CD4-positive, alpha-beta T cell treated with Interleukin-17A for 1 hour (primary cell): ENCODE data around the gene CTBP1.

Experiments
- DNase-seq: peaks from one replicate; pipeline ENCODE4 v3.0.0-alpha.2; 2020

Gene CTBP1

DNA sequence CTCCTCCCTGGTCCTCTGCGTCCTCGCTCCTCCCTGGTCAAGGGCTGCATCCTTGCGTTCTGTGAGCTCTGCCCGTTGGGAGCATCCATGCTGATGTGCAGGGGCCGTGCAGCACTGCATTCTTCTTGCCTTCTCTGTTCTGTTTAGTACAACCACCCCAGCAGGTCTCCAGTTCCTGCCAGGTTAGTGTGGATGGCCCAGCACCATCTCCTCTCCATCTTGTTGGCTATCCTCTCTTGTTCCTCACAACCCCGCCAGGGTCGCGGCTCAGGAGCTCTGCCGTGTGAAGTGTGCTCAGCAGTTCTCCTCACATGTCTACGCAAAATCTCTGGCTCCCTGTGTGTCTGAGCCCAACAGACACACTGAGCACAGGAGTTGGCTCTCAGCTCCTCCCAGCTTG, 30.3 kb upstream of the CTBP1 start:
- no peak for DNase-seq

DNA sequence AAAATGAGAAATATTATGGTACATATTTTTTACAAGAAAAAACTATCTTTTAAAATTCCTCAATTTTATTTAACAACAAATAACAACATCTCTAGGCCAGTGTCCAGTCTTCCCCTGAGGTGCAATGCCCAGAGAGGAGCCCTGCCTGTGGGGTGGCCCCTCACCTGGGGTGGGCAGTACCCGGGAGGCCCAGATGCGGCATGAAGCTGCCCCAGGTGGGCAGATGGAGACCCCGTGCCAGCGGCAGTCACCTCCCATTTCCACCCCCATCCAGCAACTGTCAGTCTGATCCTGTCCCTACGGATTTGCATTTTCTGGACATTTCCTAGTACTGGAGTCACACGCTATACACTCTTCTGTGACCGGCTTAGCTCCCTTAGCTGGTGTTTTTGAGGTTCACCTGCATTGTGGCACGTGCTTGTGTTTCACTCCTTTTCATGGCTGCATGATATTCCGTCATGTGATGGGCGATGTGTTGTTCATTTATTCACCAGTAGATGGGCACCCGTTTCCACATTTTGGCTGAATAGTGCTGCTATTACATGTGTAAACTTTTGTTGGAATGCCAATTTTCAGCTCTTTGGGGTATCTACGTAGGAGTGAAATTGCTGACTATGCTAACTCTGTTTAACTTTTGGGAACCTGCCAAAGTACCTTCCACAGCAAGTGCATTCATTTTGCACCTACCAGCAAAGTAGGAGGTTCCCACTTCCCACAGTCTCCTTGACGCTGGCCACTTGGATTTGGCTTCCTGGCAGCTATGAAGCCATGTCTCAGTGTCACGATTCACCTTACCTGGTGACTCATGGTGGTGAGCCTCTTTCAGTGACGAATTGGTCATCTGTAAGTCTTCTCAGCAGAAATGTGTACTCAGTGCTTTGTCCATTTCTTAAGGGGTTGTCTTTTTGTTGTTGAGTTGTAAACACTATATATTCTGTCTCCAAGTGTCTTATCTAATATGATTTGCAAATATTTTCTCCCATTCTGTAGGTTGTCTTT, 29.0 kb upstream of the CTBP1 start:
- DNase-seq, result no peak

DNA sequence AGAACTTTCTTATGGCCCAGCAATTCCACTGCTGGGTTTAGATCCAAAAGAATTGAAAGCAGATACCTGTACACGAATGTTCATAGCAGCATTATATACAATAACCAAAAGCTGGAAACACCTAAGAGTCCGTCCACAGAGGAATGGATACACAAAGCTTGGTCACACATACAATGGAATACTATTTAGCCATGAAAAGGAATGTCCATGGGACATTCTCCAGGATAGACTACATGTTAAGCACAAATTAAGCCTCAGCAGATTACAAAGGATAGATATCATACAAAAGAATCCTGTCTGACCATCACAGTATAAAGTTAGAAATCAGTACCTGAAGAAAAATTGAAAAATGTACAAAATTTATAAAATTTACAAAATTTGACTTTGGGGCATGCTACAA, 28.1 kb upstream of the CTBP1 start:
- no peak for DNase-seq

DNA sequence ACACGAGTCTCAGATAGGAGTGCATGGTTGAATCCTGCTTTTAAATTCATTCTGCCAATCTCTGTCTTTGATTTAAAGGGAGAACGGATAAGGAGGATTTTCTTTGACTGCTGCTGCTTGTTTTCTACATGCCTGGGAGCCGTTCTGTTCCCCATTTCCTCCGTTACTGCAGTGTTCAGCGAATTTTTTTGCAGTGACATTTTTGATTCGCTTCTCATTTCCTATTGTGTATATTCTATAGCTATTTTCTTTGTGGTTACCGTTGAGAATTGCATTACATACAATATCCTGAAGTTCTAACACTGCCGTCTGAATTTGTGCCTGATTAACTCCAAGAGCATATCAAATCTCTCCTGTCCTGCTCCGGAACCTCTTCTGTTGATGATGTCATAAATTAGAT, 25.9 kb upstream of the CTBP1 start:
- no peak for DNase-seq

DNA sequence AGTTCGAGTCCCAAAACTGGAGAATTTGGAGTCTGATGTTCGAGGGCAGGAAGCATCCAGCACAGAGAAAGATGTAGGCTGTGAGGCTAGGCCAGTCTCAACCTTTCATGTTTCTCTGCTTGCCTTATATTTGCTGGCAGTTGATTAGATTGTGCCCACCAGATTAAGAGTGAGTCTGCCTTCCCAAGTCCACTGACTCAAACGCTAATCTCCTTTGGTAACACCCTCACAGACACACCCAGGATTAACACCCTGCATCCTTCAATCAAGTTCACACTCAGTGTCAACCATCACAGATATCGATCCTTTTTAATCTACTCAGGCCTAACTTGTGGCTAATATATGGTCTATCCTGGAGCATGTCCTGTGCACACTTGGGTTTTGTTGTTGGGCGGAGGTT, 22.8 kb upstream of the CTBP1 start:
- DNase-seq, result no peak

DNA sequence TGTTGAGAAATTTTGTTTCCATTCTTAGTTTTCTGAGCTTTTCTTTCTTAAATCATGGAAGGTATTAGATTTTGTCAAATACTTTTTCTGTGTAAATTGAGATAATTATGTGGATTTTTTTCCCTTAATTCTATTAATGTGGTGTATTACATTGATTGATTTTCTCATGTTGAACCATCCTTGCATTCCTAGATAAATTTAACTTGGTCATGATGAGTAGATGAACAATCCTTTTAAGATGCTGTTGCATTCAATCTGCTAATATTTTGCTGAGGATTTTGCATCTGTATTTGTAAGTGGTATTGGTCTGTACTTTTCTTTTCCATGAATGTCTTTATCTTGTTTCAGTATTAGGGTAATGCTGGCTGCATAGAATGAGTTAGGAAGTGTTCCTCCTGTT, 20.3 kb upstream of the CTBP1 start:
- no peak for DNase-seq

DNA sequence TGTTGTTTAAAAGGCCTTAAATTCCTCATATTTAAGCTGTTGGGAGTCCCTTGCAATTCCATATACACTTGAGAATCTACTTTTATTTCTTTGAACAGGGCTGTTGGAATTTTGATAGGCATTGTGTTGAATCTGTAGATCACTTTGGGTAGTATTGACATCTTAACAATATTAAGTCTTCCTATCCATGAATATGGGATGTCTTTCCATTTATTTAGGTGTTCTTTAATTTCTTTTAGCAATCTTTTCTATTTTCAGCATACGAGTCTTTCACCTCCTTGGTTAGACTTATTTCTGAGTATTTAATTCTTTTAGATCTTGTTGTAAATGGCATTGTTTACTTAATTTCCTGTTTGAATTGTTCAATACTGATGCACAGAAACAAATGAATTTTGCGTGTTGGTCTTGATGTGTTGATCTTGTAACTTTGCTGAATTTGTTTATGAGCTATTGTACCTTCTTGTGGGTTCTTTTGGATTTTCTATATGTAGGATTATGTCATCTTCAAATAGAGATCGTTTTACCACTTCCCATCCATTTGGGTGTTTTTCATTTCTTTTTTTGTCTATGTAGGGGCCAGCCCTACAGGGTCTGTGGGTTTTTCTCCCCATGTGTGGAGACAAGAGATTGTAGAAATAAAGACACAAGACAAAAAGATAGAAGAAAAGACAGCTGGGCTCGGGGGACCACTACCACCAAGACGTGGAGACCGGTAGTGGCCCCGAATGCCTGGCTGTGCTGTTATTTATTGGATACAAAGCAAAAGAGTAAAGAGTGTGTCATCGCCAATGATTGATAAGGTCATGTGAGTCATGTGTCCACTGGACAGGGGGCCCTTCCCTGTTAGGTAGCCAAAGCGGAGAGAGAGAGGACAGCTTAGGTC, 18.2 kb upstream of the CTBP1 start:
- no peak for DNase-seq

DNA sequence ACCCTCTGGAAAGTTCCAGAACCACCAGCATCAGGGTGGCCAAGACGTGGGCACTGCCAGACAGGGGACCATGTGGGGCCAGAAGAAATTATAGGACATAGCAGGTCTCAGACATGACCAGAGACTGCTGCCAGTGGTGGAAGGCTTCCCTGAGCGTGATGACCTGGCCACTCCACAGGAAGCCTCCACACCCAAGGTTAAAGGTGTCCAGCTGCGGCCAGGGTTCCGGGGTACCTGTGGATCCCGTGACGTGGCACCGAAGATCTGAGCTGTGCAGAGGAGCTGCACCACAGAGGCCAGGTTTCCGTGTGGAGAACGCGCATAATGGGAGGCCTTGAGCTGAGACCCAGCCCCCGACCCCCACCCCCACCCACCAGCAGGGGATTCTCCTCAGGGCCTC, 16.4 kb upstream of the CTBP1 start:
- no peak for DNase-seq

DNA sequence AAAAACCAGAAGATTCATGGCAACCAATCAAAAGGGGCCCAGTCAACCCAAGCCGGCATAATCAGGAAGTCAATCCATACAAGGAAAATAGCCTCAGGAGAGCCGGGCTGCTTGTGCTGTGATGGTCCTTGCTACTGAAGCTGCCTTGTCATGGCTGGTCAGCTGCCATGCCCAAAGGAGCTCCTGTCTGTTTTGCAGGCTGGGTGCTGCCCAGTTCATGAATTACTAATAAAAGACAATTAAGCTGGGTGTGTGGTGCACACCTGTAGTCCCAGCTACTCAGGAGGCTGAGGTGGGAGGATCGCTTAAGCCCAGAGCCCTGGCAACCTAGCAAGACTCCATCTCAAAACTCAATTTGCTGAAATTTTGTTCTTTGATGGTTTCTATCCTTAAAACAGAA, 16.0 kb upstream of the CTBP1 start:
- no peak for DNase-seq

DNA sequence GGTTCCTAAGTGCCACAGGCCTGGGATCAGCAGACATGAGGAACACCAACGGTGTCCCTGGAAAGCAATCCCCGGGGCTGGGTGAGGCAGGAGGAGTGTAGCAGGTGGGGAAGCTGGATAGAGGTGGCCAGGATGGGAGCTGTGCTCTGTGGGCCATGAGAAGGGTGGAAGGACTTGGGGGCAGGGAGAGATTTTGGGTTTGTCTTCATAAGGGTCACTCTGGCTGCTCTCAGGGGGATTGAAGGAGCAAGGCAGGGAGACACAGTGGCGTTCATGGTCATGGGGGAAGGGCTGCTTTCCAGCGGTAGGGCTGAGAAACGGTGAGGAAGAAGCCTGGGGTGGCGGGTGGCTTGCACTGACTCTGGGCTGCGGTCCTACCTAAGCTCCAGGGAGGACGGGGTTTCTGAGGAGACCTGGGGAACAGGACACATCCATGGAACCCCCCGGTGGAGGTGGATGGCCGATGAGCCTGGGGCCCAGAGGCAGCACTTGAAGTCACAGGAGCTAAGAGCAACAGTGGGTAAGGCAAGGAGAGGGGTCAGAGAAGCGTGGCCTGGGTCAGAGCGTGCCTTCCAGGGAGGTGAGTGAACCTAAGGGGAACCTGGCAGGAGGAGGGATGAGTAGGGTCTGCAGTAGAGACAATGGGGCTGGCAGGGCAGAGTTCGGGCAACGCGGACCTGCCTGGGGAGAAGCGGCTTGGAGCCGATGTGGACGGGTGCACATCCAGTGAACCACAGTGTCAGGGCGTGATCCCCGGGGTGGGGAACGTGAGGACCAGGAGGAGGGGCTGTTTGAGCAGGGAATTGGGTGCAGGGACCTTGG, 12.4 kb upstream of the CTBP1 start:
- DNase-seq, result no peak

DNA sequence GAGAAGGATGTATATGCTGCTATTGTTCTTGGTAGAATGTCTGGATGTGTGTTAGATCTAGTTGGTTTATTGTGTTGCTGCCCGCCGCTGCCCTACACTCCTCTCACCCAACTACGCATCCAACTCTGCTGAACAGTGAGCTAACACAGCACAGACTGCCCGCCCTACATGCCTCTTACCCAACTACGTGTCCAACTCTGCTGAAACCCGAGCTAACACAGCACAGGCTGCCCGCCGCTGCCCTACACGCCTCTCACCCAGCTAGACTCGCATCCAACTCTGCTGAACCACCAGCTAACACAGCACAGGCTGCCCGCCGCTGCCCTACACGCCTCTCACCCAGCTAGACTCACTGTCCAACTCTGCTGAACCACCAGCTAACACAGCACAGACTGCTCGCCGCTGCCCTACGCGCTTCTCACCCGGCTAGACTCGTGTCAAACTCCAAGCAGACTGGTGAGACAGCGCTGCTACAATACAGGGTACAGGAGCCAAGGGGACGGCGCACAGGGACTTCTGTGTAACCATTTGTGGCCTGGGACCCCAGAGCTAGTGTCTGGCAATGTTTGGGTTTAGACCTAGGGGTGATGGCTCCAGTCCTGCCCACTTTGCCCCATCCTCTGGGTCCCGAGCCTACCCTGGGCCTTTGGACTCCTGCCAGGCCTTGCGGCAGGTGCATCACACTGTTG, 11.6 kb upstream of the CTBP1 start:
- DNase-seq, result no peak

DNA sequence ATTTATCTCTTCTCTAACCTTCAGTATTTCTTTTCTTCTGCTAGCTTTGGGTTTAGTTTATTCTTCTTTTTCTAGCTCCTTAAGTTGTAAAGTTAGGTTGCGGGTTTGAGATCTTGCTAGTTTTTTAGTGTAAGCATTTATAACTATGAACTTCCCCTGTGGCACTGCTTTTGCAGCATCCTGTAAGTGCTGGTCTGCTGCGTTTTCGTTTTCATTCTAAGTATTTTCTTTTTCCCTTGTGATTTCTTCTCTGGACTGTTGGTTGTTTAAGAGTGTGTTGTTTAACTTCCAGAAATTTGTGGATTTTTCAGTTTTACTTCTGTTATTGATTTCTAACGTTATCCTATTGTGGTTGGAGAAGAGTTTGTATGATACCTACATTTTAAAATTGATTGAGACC, 11.0 kb upstream of the CTBP1 start:
- no peak for DNase-seq

DNA sequence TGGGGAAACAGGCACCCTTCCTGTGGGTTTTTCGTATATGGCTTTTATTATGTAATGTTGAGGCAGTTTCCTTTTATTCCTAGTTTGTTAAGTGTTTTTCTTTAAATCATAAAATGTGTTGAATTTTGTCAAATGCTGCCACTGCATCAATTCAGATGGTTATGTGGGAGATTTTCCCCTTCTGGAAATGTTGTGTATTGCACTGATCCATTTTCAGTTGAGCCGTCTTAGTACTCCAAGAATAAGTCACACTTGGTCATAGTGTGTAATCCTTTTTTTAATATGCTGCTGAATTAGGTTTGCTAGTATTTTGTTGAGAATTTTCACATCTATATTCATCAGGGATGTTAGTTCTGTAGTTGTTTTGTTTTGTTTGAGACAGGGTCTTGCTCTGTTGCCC, 9.5 kb upstream of the CTBP1 start:
- no peak for DNase-seq

DNA sequence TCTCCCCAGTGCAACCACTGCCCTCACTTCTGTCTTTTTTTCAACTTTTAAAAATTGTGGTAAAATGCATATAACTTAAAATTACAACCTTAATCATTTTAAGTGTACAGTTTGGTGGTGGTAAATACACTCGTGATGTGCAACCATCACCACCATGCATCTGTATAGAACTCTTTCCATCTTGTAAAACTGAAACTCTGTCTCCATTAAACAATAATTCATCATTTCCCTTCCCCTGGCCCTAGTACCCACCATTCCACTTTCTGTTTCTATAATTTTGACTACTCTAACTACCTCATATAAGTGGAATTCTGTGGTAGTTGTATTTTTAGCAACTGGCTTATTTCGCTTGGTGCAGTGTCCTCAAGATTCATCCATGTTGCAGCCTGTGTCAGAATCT, 6.8 kb upstream of the CTBP1 start:
- DNase-seq, result no peak

DNA sequence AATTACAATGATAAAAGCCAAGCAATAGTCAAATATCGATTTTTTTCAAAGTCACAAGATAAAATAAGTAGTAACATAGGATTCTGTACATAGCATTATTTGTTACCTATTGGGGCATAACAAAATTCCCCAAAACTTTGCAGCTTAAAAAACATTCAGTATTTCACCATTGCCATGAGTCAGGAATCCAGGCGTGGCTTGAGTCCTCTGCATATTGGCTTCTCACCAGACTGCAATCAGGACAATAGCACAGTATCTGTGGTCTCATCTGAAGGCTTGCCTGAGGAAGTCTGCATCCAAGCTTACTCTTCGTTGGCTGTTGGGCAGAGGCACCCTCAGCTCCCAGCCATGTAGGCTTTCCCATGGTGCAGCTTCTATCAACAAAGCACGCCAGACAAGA, 6.2 kb upstream of the CTBP1 start:
- DNase-seq, result no peak

DNA sequence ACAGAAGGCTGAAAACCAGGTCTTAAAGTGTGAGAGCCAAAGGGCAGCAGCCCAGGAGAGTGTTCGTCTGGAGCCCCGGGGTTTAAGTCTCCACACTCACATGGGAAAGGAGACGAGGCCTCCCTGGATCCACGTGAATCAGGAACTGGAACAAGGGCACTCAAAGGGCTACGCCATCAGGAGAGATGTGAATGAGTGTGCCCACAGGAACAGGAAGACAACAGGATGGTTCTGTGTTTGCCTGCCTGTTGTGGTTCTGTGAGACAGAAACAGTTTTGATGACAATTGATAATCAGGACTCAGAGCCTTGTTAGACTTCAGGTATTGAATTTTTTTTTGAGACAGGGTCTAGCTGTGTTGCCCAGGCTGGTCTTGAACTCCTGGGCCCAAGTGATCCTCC, 4.9 kb upstream of the CTBP1 start:
- DNase-seq, result peak; percentile 35

DNA sequence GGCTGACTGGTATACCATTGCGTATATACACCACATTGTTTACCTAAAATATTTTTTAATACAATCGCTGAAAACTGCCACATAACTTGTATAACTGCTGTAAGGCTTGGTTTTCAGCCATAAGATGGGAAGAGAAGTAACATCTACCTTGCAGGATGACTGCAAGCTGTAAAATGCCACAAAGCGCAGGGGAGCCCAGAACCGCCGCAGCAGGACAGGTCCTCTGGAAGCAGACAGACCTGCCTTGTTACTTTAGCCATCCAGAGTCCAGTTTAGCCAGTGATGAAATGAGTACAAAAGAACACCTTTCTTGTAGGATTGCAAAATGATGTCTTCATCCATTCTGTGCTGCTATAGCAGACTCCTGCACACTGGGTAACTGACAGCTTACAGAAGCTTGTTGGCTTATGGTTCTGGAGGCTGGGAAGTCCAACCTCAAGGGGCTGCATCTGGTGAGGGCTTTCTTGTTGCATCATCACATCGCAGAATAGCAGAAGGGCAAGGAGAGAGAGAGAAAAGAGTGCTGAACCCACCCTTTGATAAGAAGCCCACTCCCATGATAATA, 4.1 kb upstream of the CTBP1 start:
- DNase-seq, result no peak

DNA sequence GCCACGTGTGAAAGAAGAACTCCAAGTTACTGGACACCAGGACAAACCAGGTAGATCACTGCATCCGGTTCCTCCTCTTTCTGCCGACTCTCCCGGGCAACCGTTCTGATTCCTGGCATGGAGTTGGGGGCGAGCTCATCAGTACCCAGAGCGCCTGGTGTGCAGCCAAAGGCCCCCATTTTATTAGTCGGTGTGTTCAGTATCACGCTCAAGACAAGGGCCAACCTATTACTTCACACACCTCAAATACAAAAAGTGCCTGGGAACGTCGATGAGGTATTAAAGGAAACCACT, 2.8 kb upstream of the CTBP1 start:
- no peak for DNase-seq

DNA sequence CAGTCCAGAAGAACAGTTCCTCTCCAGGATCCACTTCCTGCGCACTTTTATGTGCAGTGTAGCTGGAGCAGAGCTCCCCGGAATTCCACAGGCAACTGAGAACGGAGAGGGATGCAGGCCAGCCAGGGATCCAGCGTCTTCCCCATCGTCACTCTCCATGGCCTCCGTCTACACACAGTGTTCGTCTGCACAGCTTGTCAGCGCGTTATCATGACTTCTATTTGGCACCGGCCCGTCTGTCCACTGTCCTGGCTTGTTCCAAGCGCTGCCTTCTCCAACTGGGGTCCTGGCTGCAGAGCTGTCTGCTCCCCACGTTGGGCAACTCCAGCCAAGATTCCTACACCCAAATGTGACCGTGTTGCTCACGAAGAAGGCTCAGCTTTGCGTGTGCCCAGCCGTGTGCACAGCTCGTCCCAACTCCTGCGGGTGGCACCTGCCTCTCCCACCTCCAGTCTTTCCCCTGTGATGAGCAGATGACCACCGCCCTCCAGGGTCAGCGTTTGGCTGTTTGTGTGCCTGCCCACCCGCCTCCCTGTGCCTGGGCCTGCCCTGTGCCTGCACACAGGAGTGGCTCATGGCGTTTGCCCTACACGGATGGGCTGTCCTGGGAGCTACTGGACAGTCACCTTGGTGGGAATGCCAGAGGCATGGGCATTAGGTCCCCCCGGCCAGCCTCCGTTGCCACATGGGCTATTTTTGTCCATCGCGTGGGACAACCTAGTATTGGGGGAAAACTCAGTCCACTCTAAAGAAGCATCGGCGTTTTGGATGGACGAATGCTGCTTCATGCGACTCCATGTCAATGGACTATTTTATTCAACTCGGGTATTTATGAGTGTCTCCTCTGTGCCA, 2.2 kb upstream of the CTBP1 start:
- no peak for DNase-seq

DNA sequence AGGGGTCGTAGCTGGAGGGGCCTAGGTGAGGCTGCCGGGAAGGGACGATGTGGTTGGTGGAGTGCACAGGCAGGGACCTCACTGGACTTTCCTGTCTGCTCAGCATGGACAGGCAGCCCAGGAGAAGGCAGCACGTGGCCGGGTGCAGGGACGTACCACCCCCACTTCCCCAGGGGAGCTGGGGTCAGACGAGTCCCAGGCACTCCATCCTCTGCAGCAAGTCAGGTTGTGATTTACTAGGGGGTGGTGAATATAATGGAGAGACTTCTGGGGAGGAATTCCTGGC, 1.5 kb upstream of the CTBP1 start:
- DNase-seq, result no peak

DNA sequence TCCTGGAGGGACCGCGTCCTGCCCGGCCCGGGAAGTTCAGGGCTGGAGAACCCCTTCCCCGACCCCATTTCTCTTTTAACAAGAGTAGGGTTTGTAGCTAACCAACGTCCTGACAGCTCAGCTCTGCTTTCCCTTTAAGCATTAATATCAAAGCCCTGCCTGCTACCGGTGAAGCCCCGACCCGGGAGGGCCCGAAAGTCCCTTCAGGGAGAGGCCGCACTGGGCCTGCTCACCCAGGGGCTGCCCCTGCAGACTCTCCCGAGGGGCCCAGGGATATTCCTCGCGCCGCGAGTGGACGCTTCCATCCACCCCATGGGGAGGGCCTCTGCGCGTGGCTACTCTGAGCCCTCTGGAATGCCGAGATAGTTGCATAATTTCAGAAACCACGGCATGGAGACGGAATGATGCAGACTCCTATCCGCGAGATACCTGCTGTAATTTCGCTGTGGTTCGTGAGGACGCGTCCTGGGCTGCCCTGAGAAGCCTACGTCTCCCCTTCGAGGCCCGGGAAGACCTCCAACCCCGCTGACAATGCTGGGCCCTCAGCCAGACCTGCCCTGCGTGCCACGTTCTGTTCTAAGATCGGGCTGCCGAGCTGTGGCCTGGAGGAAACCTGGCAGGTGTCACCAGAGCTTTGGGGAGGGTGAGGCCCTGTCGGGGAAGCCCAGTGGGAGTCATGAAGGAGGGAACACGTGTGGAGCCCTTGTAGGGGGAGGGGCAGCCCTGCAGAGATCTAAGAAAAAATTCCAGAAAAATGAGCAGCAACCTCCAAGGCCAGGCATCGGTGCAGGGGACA, 999 bp upstream of the CTBP1 start:
- peak; percentile 70 for DNase-seq
